ENCODE data around the gene METTL16. TPM values are rescaled to one million over a fixed set of nuclear protein-coding genes. Genes with fewer than 3 reads are reported as not detected.

The METTL16 gene
- total and polyA plus RNA-seq, 2 of the 8 experiments (the other 6 are each of a cell fraction or from before 2014, with no cell fraction given): 22.8 to 59.4 TPM

DNA sequence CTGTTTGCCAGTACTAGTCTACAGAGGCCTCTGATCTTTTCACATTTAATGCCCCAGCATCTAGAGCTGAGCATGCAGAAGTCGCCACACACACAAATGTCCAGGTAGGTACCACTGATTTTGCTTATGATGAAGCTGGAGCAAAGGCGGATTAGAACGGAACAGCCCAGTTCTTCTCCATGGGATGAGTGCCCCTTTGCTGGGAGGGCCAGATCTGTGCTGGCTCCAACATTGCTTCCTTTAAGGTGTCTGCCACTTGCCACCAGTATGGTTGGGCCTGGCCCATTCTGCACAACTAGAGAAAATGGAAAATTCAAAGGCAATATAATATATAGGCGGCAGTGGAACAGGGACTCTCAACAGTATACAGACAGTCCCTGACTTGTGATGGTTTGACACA, 108.6 kb downstream of the METTL16 start:
- peak overlapping the region in 1 of 4 experiments; percentile 7; a peak in 1 of 7 replicates for H3K9ac ChIP-seq (replicated peaks in 1 of 4; ENCODE audit: extremely low read depth in 1 of 4, low read depth in 3 of 4, low read length in 3 of 4)
- peaks cover 0 to 5% of the 10 kb centered on the region in 2 experiments for H4K20me1 ChIP-seq (replicated peaks in 1 of 2; ENCODE audit: control insufficient read depth in 1 of 2, insufficient read depth in 2 of 2, low read length in 2 of 2)
- H3K27me3 ChIP-seq (replicated peaks in 1 of 4; ENCODE audit: control insufficient read depth in 3 of 4, extremely low read depth in 1 of 4, insufficient read depth in 3 of 4, low read length in 3 of 4): peaks cover 0 to 2% (median 0%) of the 10 kb centered on the region in 4 experiments; a peak in 2 of 7 replicates
- H2BK15ac ChIP-seq (ENCODE audit: low read length): no peak overlapping the region
- H4K8ac ChIP-seq (ENCODE audit: extremely low read depth, insufficient read depth, low read length): no peak overlapping the region
- H2BK20ac ChIP-seq (ENCODE audit: low read length): no peak overlapping the region
- H3K4me1 ChIP-seq (replicated peaks in 1 of 4; ENCODE audit: control insufficient read depth in 3 of 4, insufficient read depth in 4 of 4, low read length in 3 of 4): peaks cover 0 to 10% (median 5%) of the 10 kb centered on the region in 4 experiments; a peak in 6 of 7 replicates
- H2BK12ac ChIP-seq (ENCODE audit: low read depth, low read length): no peak overlapping the region
- H3K23ac ChIP-seq (ENCODE audit: insufficient read length): no peak overlapping the region
- H3K4me2 ChIP-seq (ENCODE audit: insufficient read depth in 1 of 2, low read depth in 2 of 2, low read length in 2 of 2): peak overlapping the region in 1 of 2 experiments; percentile 94; a peak in 2 of 4 replicates
- H3K9me3 ChIP-seq (ENCODE audit: insufficient read depth in 2 of 2, low read depth in 1 of 2, low read length in 1 of 2): no peaks in the 10 kb centered on the region
- H3K79me1 ChIP-seq (ENCODE audit: low read depth, low read length): peaks cover 3% of the 10 kb centered on the region
- no peak overlapping the region for H2BK5ac ChIP-seq (ENCODE audit: low read depth, low read length)
- H3K56ac ChIP-seq (replicated peaks; ENCODE audit: insufficient read length, low read depth, low read length): no peak overlapping the region
- ChIA-PET POLR2A (ENCODE audit: partially characterized antibody) (interaction anchor here (1.9 to 8.8 kb wide), 2 partner anchors 13 to 17 kb away, joined by 7 to 193 read pairs; no protein-coding TSS in a partner anchor), CTCF (ENCODE audit: partially characterized antibody) (interaction anchor here (1.2 to 8.8 kb wide), 7 partner anchors 9 to 50 kb away, joined by 3 to 80 read pairs (median 9); no protein-coding TSS in a partner anchor)
- H3K23me2 ChIP-seq (ENCODE audit: low read depth, low read length): peaks cover 18% of the 10 kb centered on the region
- peak overlapping the region in 3 of 4 experiments; percentile 68 to 96 (median 72); a peak in 3 of 8 replicates for H3K4me3 ChIP-seq (ENCODE audit: extremely low read depth in 1 of 4, insufficient read depth in 2 of 4, low read depth in 3 of 4, low read length in 4 of 4)
- H3K14ac ChIP-seq (ENCODE audit: insufficient read length): no peak overlapping the region
- no peak overlapping the region for H2AK5ac ChIP-seq (ENCODE audit: low read depth, low read length)
- no peak overlapping the region for H2AFZ ChIP-seq (ENCODE audit: low read length)
- H4K91ac ChIP-seq (replicated peaks; ENCODE audit: insufficient read length, low read length): no peak overlapping the region
- H4K5ac ChIP-seq (ENCODE audit: insufficient read length, low read depth, low read length): no peak overlapping the region
- WGBS, 2 experiments (ENCODE audit: extremely low coverage in 1 of 2, insufficient coverage in 1 of 2, insufficient read length in 1 of 2, insufficient replicate concordance in 2 of 2, low coverage in 1 of 2, low lambda C conversion rate in 2 of 2, missing lambda C conversion rate in 1 of 2): 89% methylated on average over 4 of the region's 4 CpGs; no CpG with 5 or more reads in 1 of the 2 experiments
- FAIRE-seq: no peak
- H3K4ac ChIP-seq (replicated peaks; ENCODE audit: insufficient read length, low read depth, low read length): no peak overlapping the region
- H3K27ac ChIP-seq (ENCODE audit: low read depth, low read length): no peak overlapping the region
- DNase-seq (ENCODE audit: low read depth in 1 of 2, low spot score in 2 of 2): no peak
- H3K36me3 ChIP-seq (ENCODE audit: control insufficient read depth in 2 of 4, insufficient read depth in 4 of 4, low read length in 3 of 4): no peaks in the 10 kb centered on the region
- peaks cover 0 to 10% of the 10 kb centered on the region in 2 experiments; a peak in 2 of 4 replicates for H3K79me2 ChIP-seq (ENCODE audit: control insufficient read depth in 1 of 2, insufficient read depth in 2 of 2, low read length in 2 of 2)
- no peak overlapping the region for H2BK120ac ChIP-seq (replicated peaks; ENCODE audit: low read depth, low read length)
- no peak overlapping the region for H3K18ac ChIP-seq (ENCODE audit: extremely low read depth, low read length)
- TF ChIP-seq SAP30 (IDR thresholded peaks at IDR 0.05; ENCODE audit: insufficient read depth, insufficient replicate concordance, low read length): no peak
- TF ChIP-seq PHF8 (conservative IDR thresholded peaks at IDR 0.05; ENCODE audit: low read depth, low read length): no peak
- TF ChIP-seq SP2 (IDR thresholded peaks at IDR 0.05; ENCODE audit: low read length): no peak
- TF ChIP-seq BACH1 (IDR thresholded peaks at IDR 0.05; ENCODE audit: low read length): no peak
- no peak for TF ChIP-seq TAF7 (optimal IDR thresholded peaks at IDR 0.05; ENCODE audit: borderline replicate concordance, low read depth, low read length)
- no peak for TF ChIP-seq KDM1A (IDR thresholded peaks at IDR 0.05; ENCODE audit: borderline replicate concordance, low read length)
- TF ChIP-seq ZNF274 (IDR thresholded peaks at IDR 0.05; ENCODE audit: borderline replicate concordance, extremely low read depth, low read length): no peak
- no peak for TF ChIP-seq RFX5 (IDR thresholded peaks at IDR 0.05; ENCODE audit: borderline replicate concordance, low read depth, low read length)
- no peak for TF ChIP-seq NRF1 (IDR thresholded peaks at IDR 0.05; ENCODE audit: low read depth, low read length)
- TF ChIP-seq CBX8 (IDR thresholded peaks at IDR 0.05; ENCODE audit: borderline replicate concordance, low read depth, low read length): no peak
- TF ChIP-seq CTCF (IDR thresholded peaks at IDR 0.05; ENCODE audit: control extremely low read depth in 1 of 3, insufficient read depth in 1 of 3, low read depth in 1 of 3, low read length in 3 of 3): no peak
